ENCODE results near the gene PPM1G.

GRCh38 chr2:27377618-27378095 is 31.7 kb downstream of the PPM1G start:
- no peak for TF ChIP-seq EZH2phosphoT487 (IDR thresholded peaks at IDR 0.05; ENCODE audit: insufficient read depth, low read depth)
- TF ChIP-seq EZH2 (IDR thresholded peaks at IDR 0.05; ENCODE audit: insufficient read depth, poor library complexity, severe bottlenecking): no peak
